Epithelial cell of proximal tubule (primary cell): ENCODE results near the gene UGCG. TPM values are rescaled to one million over a fixed set of nuclear protein-coding genes. Genes with fewer than 3 reads are reported as not detected.

Source experiments
- DNase-seq: peaks from one replicate; pipeline ENCODE4 v3.0.0-alpha.2; 2011; ENCODE audit warnings: low read depth
- H3K4me3 ChIP-seq: 2 replicates; pipeline ENCODE4 v1.5.1; 2011; ENCODE audit warnings: low read depth, mild to moderate bottlenecking, low read length
- total RNA-seq: library from RNA; depleted of rRNA; stranded (reverse); fragments of >200 nt; gene quantifications from 2 replicates; pipeline ENCODE4 v1.2.3, GENCODE V29; 2015
- TF ChIP-seq, protein P1 (sequence below): conservative IDR thresholded peaks from 2 replicates; pipeline ENCODE4 v1.5.1; 2012; ENCODE audit warnings: low read depth, mild to moderate bottlenecking, low read length

UGCG gene
- total RNA-seq, 1 donor from 2014 or later = 288 TPM

DNA sequence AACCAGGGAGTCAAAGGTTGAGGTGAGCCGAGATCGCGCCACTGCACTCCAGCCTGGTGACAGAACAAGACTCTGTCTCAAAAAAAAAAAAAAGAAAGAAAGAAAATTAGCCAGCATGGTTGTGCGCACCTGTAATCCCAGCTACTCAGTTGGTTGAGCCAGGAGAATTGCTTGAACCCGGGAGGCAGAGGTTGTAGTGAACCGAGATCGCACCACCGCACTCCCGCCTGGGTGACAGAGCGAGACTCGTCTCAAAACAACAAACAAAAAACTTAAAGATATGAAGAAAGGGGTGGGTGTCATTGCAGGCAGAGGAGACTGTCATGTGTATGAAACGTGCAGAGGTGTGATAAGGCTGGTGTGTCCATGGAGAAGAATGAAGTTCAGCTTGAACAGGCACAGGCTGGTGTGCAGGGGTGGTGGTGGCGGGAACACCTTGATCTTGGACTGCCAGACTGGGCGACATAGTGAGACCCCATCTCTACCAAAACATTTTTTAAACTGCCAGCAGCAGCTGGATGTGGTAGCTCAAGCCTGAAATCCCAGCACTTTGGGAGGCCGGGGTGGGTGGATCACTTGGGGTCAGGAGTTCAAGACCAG lies 69.6 kb downstream of the UGCG start:
- no peak for DNase-seq
- H3K4me3 ChIP-seq = no peak overlapping the region
- TF ChIP-seq, protein P1, sequence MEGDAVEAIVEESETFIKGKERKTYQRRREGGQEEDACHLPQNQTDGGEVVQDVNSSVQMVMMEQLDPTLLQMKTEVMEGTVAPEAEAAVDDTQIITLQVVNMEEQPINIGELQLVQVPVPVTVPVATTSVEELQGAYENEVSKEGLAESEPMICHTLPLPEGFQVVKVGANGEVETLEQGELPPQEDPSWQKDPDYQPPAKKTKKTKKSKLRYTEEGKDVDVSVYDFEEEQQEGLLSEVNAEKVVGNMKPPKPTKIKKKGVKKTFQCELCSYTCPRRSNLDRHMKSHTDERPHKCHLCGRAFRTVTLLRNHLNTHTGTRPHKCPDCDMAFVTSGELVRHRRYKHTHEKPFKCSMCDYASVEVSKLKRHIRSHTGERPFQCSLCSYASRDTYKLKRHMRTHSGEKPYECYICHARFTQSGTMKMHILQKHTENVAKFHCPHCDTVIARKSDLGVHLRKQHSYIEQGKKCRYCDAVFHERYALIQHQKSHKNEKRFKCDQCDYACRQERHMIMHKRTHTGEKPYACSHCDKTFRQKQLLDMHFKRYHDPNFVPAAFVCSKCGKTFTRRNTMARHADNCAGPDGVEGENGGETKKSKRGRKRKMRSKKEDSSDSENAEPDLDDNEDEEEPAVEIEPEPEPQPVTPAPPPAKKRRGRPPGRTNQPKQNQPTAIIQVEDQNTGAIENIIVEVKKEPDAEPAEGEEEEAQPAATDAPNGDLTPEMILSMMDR = no peak

DNA sequence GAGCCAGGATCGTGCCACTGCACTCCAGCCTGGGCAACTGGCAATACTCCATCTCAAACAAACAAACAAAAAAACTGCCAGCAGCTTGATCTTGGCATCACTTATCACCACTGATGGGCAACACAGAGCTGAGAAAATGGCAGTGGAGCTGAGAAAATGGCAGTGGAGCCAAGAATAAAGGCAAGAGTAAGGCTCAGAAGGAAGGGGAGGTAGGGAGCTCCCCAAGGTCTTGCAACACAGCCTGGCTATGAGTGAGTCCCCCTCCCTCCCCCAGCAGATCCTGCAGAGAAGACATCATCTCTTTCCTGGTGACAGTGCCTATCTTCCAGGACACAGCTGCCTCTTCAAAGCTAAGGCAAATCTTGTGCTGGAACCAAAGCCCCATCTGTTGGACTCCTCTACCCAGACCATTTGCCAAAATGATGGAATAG lies 70.3 kb downstream of the UGCG start:
- DNase-seq = no peak
- TF ChIP-seq, protein P1 = no peak
- no peak overlapping the region for H3K4me3 ChIP-seq

DNA sequence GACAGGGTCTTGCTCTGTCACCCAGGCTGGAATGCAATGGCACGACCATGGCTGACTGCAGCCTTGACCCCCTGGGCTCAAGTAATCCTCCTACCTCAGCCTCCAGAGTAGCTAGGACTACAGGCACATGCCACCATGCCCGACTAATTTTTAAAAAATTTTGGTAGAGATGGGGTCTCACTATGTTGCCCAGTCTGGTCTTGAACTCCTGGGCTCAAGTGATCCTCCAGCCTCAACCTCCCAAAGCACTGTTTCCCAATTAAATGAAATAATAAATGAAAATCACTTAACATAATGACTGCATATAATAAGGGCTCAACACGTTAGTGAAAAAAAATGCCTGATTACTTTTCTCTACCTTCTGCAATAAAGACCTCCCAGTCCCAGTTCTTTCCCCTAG lies 71.0 kb downstream of the UGCG start:
- no peak overlapping the region for H3K4me3 ChIP-seq
- TF ChIP-seq, protein P1 = no peak
- no peak for DNase-seq

DNA sequence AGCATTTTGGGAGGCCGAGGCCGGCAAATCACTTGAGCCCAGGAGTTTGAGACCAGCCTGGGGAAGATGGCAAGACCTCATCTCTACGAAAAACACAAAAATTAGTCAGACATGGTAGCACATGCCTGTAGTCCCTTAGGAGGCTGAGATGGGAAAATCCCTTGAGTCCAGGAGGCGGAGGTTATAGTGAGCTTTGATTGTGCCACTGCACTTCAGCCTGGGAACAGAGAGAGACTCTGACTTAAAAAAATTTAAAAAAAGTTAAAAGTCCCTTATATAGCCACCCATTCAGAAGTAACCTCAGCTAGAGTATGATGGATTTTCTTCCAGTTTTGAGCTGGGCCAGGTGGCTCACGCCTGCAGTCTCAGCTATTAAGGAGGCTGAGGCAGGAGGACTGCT lies 72.4 kb downstream of the UGCG start:
- no peak for DNase-seq
- H3K4me3 ChIP-seq = no peak overlapping the region
- TF ChIP-seq, protein P1 = no peak

DNA sequence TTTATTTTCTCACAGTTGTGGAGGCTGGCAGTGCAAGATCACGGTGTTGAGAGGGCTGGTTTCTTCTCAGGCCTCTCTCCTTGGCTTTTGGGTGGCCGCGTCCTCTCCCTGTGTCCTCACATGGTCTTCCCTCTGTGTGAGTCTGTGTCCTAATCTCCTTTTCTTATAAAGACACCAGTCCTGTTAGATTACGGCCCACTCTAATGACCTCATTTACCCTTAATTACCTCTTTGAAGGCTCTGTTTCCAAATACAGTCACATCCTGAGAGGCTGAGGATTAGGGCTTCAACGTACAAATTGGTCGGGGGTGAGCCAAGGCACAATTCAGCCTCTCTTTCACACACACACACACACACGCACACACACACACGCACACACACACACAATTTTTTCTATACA lies 73.0 kb downstream of the UGCG start:
- H3K4me3 ChIP-seq = no peak overlapping the region
- TF ChIP-seq, protein P1 = no peak
- no peak for DNase-seq

DNA sequence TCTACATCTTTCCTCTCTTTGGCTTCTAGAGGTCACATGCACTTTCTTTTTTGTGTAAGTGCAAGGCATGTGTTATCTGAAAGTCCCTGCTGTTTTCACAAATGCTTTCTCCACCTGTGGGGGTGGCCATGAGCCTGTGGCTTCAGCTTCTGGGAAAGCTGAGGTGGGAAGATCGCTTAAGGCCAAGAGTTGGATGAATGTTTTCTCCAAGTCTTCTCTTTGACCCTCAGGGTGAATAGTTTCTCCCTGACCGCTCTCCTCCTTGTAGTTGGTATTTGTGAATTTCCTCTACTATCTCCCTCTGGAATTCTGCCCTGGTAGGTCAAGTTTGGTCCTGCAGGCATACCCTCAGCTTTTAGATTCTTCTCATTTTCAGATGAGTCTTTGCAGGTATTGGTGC lies 74.2 kb downstream of the UGCG start:
- no peak overlapping the region for H3K4me3 ChIP-seq
- DNase-seq = no peak
- TF ChIP-seq, protein P1 = peak; percentile 5

DNA sequence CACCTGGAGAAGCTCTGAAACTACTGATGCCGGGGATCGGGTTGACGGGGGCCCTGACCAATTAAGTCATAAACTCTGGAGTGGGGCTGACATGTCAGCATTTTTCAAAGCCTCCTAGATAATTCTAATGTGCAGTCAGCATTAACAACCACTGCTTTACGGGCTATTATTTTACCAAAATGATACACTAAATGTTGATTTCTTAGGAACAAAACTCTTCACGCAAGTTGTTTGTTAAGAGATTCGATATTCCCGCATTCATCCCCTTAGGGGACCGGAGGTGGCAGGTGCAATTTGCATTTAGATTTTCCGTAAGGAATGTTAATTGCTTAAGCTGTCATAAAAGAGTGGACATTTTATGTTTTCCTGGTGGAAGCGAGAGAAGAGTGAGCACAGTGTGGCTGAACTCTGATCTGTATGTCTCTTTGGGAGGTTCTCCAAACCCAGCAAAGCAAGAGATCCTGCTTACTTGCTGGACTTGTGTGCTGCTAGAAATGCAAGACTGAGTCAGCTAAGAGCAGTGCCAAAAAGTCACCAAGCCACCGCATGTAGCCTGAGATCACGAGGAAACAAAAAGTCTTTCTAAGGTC lies 77.6 kb downstream of the UGCG start:
- H3K4me3 ChIP-seq = no peak overlapping the region
- TF ChIP-seq, protein P1 = no peak
- no peak for DNase-seq
